ENCODE results near the gene L3MBTL3. TPM values are rescaled to one million over a fixed set of nuclear protein-coding genes. Genes with fewer than 3 reads are reported as not detected.

The L3MBTL3 gene
- total and polyA plus RNA-seq, 2 donors: 5.9 to 15.1 TPM

Other genes with a start within 250 kb of the L3MBTL3 start
- gene TMEM244, start 157.3 kb upstream of the L3MBTL3 start, total RNA-seq: not detected
- gene TMEM244, start 157.3 kb upstream of the L3MBTL3 start, polyA plus RNA-seq: not detected
- gene SAMD3, start 204.4 kb downstream of the L3MBTL3 start, total RNA-seq: 6.3 TPM
- 0.30 TPM for gene SAMD3, start 204.4 kb downstream of the L3MBTL3 start, polyA plus RNA-seq

All from urinary bladder (tissue), 2 donors.